SK-N-SH (cell line): ENCODE results near the gene TSHZ2. TPM values are rescaled to one million over a fixed set of nuclear protein-coding genes. Genes with fewer than 3 reads are reported as not detected.

Source experiments
- CTCF ChIA-PET: fragments of 300-600, 350-600 bp; formaldehyde crosslinking; extraction: SDS; loops from one replicate; lab custom pipeline; 2021; lab: Yijun Ruan, JAX
- POLR2A ChIA-PET: fragments of 350-600 bp; sonication (Branson Sonifier 250); formaldehyde crosslinking; extraction: SDS; loops from one replicate; lab custom pipeline; 2020; ENCODE audit warnings: antibody characterized with exemption, inconsistent platforms; lab: Yijun Ruan, JAX
- DNase-seq: peaks from one replicate; pipeline ENCODE4 v3.0.0; 2012
- H2AFZ ChIP-seq: fragments of 200-600 bp; sonication (generic); 2 replicates; pipeline ENCODE4 v1.8.1; 2016; ENCODE audit warnings: antibody characterized with exemption, mild to moderate bottlenecking, low read depth
- H3F3A ChIP-seq: fragments of 200-600 bp; sonication (generic); replicated peaks from 2 replicates; pipeline ENCODE3; 2016; ENCODE audit warnings: antibody characterized with exemption, mild to moderate bottlenecking; ENCODE audit not compliant: insufficient read depth
- H3K27ac ChIP-seq, 2 experiments: fragments of 200-500 bp in 1 of 2; fragments of 200-600 bp in 1 of 2; sonication (Bioruptor generic) in 1 of 2; sonication (generic), shearing (Covaris generic) in 1 of 2; 2 replicates each; pipeline versions ENCODE4 v1.5.1 to v1.6.1; 2014 to 2016; ENCODE audit warnings: low read depth in 2 of 2, inconsistent platforms in 1 of 2, low read length in 1 of 2, mild to moderate bottlenecking in 1 of 2, mixed read lengths in 1 of 2
- H3K27me3 ChIP-seq: fragments of 200-600 bp; sonication (generic), shearing (Covaris generic); 2 replicates; pipeline ENCODE4 v1.6.1; 2016; ENCODE audit warnings: mixed run types; ENCODE audit not compliant: insufficient read depth
- H3K36me3 ChIP-seq, 2 experiments: fragments of 200-500 bp in 1 of 2; fragments of 200-600 bp in 1 of 2; sonication (Bioruptor generic) in 1 of 2; sonication (generic) in 1 of 2; replicated peaks in 1 of 2; 2 replicates each; pipeline versions ENCODE3 to v1.5.1; 2014 to 2016; ENCODE audit warnings: low read length in 1 of 2, mild to moderate bottlenecking in 1 of 2; ENCODE audit not compliant: insufficient read depth in 2 of 2, control insufficient read depth in 1 of 2
- H3K4me1 ChIP-seq, 2 experiments: fragments of 200-500 bp in 1 of 2; fragments of 200-600 bp in 1 of 2; sonication (Bioruptor generic) in 1 of 2; sonication (generic), shearing (Covaris generic) in 1 of 2; 2 replicates each; pipeline versions ENCODE4 v1.5.1 to v1.6.1; 2014 to 2016; ENCODE audit warnings: low read depth in 1 of 2, low read length in 1 of 2, mixed run types in 1 of 2; ENCODE audit not compliant: insufficient read depth in 2 of 2, control insufficient read depth in 1 of 2
- H3K4me2 ChIP-seq: fragments of 200-600 bp; sonication (generic), shearing (Covaris generic); 2 replicates; pipeline ENCODE4 v1.6.1; 2017; ENCODE audit warnings: mixed run types
- H3K4me3 ChIP-seq, 2 experiments: fragments of 200-500 bp in 1 of 2; fragments of 200-600 bp in 1 of 2; sonication (Bioruptor generic) in 1 of 2; sonication (generic), shearing (Covaris generic) in 1 of 2; 2 replicates each; pipeline versions ENCODE4 v1.5.1 to v1.8.1; 2014 to 2016; ENCODE audit warnings: low read depth in 2 of 2, inconsistent platforms in 1 of 2, low read length in 1 of 2, mild to moderate bottlenecking in 1 of 2, mixed read lengths in 1 of 2, moderate library complexity in 1 of 2
- H3K79me2 ChIP-seq: fragments of 200-600 bp; sonication (generic); 2 replicates; pipeline ENCODE4 v1.8.1; 2017; ENCODE audit warnings: mild to moderate bottlenecking; ENCODE audit not compliant: insufficient read depth
- H3K9ac ChIP-seq: fragments of 200-600 bp; sonication (generic); 2 replicates; pipeline ENCODE4 v1.6.1; 2017; ENCODE audit warnings: mixed run types
- H3K9me2 ChIP-seq: fragments of 200-600 bp; sonication (generic); 2 replicates; pipeline ENCODE4 v1.6.1; 2017; ENCODE audit warnings: mixed run types
- H3K9me3 ChIP-seq: fragments of 200-600 bp; sonication (generic); 2 replicates; pipeline ENCODE4 v1.6.1; 2017; ENCODE audit warnings: mixed run types, mild to moderate bottlenecking, moderate library complexity
- H4K20me1 ChIP-seq: fragments of 200-600 bp; sonication (generic); 2 replicates; pipeline ENCODE4 v1.6.1; 2017; ENCODE audit warnings: mild to moderate bottlenecking, mixed run types; ENCODE audit not compliant: insufficient read depth
- CHD2 ChIP-seq: fragments of 150-350 bp; IDR thresholded peaks from 2 replicates; pipeline ENCODE4 v1.6.1; 2018; ENCODE audit warnings: low read length; ENCODE audit not compliant: partially characterized antibody
- ELF1 ChIP-seq: IDR thresholded peaks from 2 replicates; pipeline ENCODE4 v1.4.0; 2012
- MXI1 ChIP-seq: IDR thresholded peaks from 2 replicates; pipeline ENCODE4 v1.6.1; 2012; ENCODE audit warnings: mild to moderate bottlenecking, low read depth, low read length, improper control_type of control experiment
- NFIC ChIP-seq: IDR thresholded peaks from 2 replicates; pipeline ENCODE4 v1.4.0; 2012; ENCODE audit warnings: borderline replicate concordance
- POLR2AphosphoS5 ChIP-seq: IDR thresholded peaks from 2 replicates; pipeline ENCODE4 v1.6.1; 2012; ENCODE audit warnings: low read depth, low read length
- RCOR1 ChIP-seq: fragments of 150-350 bp; IDR thresholded peaks from 2 replicates; pipeline ENCODE4 v1.6.1; 2017; ENCODE audit warnings: antibody characterized with exemption, low read length
- SIN3A ChIP-seq: IDR thresholded peaks from 2 replicates; pipeline ENCODE4 v1.6.1; 2012; ENCODE audit warnings: low read depth, mild to moderate bottlenecking, low read length, moderate library complexity, borderline replicate concordance
- TAF1 ChIP-seq: IDR thresholded peaks from 2 replicates; pipeline ENCODE4 v1.6.1; 2012; ENCODE audit warnings: low read depth, mild to moderate bottlenecking, low read length, moderate library complexity, borderline replicate concordance
- USF2 ChIP-seq: fragments of 150-350 bp; IDR thresholded peaks from 2 replicates; pipeline ENCODE4 v1.6.1; 2017; ENCODE audit warnings: antibody characterized with exemption, low read length, low read depth, borderline replicate concordance
- YY1 ChIP-seq: IDR thresholded peaks from 2 replicates; pipeline ENCODE4 v1.4.0; 2012; ENCODE audit warnings: low read depth, mild to moderate bottlenecking
- ZBTB33 ChIP-seq: IDR thresholded peaks from 2 replicates; pipeline ENCODE4 v1.4.0; 2012; ENCODE audit warnings: low read depth, borderline replicate concordance
- WGBS: methylation state at CpG from one replicate; pipeline ENCODE4 v1.1.6; 2017; ENCODE audit warnings: low lambda C conversion rate; 5-methylcytosine and 5-hydroxymethylcytosine counted together
- polyA plus RNA-seq, 3 experiments: library from polyadenylated mRNA; depleted of rRNA; stranded (reverse); fragments of >200 nt; gene quantifications; 2 replicates each; pipeline ENCODE4 v1.2.3, GENCODE V29; 2012
- TF ChIP-seq, protein P1 (sequence below): fragments of 150-350 bp; IDR thresholded peaks from 2 replicates; pipeline ENCODE4 v1.6.1; 2016; ENCODE audit warnings: mild to moderate bottlenecking, low read depth, low read length

TSHZ2 gene
- polyA plus RNA-seq, 1 of the 3 experiments (the other 2 are of a cell fraction), result 0.13 TPM

DNA sequence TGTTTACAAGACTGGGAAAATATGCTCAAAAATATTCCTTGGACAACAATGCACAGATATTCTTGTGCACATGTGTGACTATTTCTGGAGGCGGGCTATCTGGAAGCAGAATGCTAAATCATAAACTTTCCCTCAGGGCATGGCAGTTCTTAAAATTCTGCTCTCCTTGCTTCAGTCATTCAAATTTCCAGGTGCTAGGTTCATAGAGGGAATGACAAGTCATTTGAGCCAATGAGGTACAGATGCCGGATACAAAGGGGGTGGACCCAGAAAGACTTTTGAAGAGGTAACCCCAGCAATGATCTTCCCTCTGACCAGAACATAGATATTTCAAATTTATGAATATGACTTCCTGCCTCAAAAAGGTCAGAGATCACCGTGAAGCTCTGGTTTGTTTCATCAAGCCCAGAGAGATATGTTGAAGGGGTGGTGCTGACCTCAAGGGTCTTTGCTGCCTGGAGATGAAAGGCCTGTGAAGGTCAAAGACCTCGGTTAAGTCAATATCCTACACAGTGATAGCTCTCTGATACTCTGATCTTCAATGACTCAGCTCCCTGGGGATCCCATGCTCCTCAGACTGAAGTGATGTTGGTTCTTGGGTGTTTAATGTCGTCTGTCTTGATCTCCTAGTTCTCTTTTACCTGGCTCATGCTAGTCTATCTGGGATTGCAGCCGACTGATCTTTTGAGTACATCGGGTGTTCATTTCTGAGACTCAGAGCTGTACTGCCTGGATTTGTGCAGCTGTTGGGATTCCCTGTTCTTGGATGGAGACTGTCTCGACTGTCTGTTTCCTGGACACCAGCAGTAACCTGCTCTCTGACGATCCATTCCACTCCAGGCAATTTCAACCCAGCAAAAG lies 47.5 kb upstream of the TSHZ2 start:
- no peak for DNase-seq
- no peak overlapping the region for H3K27ac ChIP-seq
- no peaks in the 10 kb centered on the region for H4K20me1 ChIP-seq
- no peak overlapping the region for H3K9ac ChIP-seq
- H3K9me3 ChIP-seq, result no peaks in the 10 kb centered on the region
- WGBS, result 57% methylated on average over 9 of the region's 9 CpGs
- POLR2A ChIA-PET, result no interaction called here
- no peaks in the 10 kb centered on the region for H3K79me2 ChIP-seq
- H3K27me3 ChIP-seq, result no peaks in the 10 kb centered on the region
- no peaks in the 10 kb centered on the region for H3K9me2 ChIP-seq
- H3K4me3 ChIP-seq, result no peak overlapping the region
- no peaks in the 10 kb centered on the region for H3K36me3 ChIP-seq
- TF ChIP-seq RCOR1 (no peak), USF2 (no peak), MXI1 (no peak), YY1 (no peak), POLR2AphosphoS5 (no peak), CHD2 (no peak), NFIC (no peak), ZBTB33 (no peak), SIN3A (no peak)
- no peak overlapping the region for H2AFZ ChIP-seq
- CTCF ChIA-PET, result no interaction called here
- peaks cover 0 to 10% of the 10 kb centered on the region in 2 experiments; a peak in 1 of 4 replicates for H3K4me1 ChIP-seq
- no peak overlapping the region for H3K4me2 ChIP-seq
- H3F3A ChIP-seq, result no peaks in the 10 kb centered on the region

DNA sequence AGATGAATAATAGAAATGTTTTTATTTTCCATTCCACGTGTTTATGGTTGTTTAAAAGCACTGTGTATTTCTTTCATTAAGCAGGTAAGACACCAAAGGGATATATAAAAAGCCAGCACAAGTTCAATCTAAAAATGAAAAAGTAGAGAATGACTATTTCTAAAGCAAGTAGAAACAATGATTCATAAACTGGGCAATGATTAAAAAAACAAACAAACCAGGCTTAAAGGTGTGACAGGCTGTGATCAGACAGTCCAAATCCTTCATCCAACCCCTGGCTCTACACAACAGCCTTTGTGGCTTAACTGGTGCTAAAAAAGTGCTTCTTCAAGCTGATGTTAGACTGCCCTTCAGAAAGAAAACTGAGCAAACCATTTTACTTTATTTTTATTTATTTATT lies 45.7 kb upstream of the TSHZ2 start:
- DNase-seq, result no peak
- CTCF ChIA-PET, result no interaction called here
- no peak overlapping the region for H3K4me2 ChIP-seq

More for the DNA sequence above, 45.7 kb upstream of the TSHZ2 start:
- Histone ChIP-seq H3F3A (no peaks in the 10 kb centered on the region), H3K27ac (no peak overlapping the region), H3K9ac (no peak overlapping the region), H3K27me3 (no peaks in the 10 kb centered on the region), H3K4me1 (peaks cover 0 to 10% of the 10 kb centered on the region in 2 experiments; a peak in 1 of 4 replicates), H4K20me1 (no peaks in the 10 kb centered on the region), H3K4me3 (no peak overlapping the region), H2AFZ (no peak overlapping the region), H3K9me2 (no peaks in the 10 kb centered on the region), H3K9me3 (no peaks in the 10 kb centered on the region), H3K79me2 (no peaks in the 10 kb centered on the region), H3K36me3 (no peaks in the 10 kb centered on the region)
- TF ChIP-seq, protein P1, sequence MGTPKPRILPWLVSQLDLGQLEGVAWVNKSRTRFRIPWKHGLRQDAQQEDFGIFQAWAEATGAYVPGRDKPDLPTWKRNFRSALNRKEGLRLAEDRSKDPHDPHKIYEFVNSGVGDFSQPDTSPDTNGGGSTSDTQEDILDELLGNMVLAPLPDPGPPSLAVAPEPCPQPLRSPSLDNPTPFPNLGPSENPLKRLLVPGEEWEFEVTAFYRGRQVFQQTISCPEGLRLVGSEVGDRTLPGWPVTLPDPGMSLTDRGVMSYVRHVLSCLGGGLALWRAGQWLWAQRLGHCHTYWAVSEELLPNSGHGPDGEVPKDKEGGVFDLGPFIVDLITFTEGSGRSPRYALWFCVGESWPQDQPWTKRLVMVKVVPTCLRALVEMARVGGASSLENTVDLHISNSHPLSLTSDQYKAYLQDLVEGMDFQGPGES, result no peak
- TF ChIP-seq RCOR1, result no peak
- no peak for TF ChIP-seq ELF1
- no peak for TF ChIP-seq SIN3A
- TF ChIP-seq ZBTB33, result no peak
- no peak for TF ChIP-seq TAF1
- POLR2A ChIA-PET, result no interaction called here
- WGBS, result 22% methylated on average over 1 of the region's 1 CpG
